Ramos (cell line): ENCODE data around the gene COL5A1.
"Not testable (repeated sequence)": the region's sequence is repeated elsewhere in the genome, so short reads cannot be mapped to it uniquely, and the experiment has no call there.

ENCODE experiments used
- in situ Hi-C: fragments of 300-500 bp; cut with MboI; formaldehyde crosslinking; loops from one replicate; pipeline ENCODE4 v1.14.3; 2022; ENCODE audit warnings: low sequenced_read_pairs; ENCODE audit not compliant: unreplicated experiment

The COL5A1 gene

GRCh38 chr9:134637696-134638501 is 3.7 kb upstream of the COL5A1 start:
- in situ Hi-C loops, result no loop called here

- in situ Hi-C loops, result no loop called here
Measured at GRCh38 chr9:134638502-134639090, 3.0 kb upstream of the COL5A1 start.

- in situ Hi-C loops, result no loop called here
Measured at GRCh38 chr9:134639994-134640393, 1.6 kb upstream of the COL5A1 start.

GRCh38 chr9:134640506-134641172 is 964 bp upstream of the COL5A1 start:
- in situ Hi-C loops, result no loop called here

GRCh38 chr9:134641990-134642384 is 384 bp downstream of the COL5A1 start:
- in situ Hi-C loops, result no loop called here

GRCh38 chr9:134642385-134643181 is 980 bp downstream of the COL5A1 start:
- in situ Hi-C loops, result no loop called here

GRCh38 chr9:134643222-134643671 is 1.6 kb downstream of the COL5A1 start:
- in situ Hi-C loops, result no loop called here

GRCh38 chr9:134644401-134644724 is 2.8 kb downstream of the COL5A1 start:
- in situ Hi-C loops, result not testable (repeated sequence)

GRCh38 chr9:134644725-134645606 is 3.4 kb downstream of the COL5A1 start:
- in situ Hi-C loops, result no loop called here

- in situ Hi-C loops, result no loop called here
Measured at GRCh38 chr9:134645607-134646365, 4.2 kb downstream of the COL5A1 start.

- in situ Hi-C loops, result no loop called here
Measured at GRCh38 chr9:134647359-134648080, 5.9 kb downstream of the COL5A1 start.

- in situ Hi-C loops, result no loop called here
Measured at GRCh38 chr9:134648701-134649530, 7.3 kb downstream of the COL5A1 start.

GRCh38 chr9:134650431-134651190 is 9.0 kb downstream of the COL5A1 start:
- in situ Hi-C loops, result no loop called here

- in situ Hi-C loops, result no loop called here
Measured at GRCh38 chr9:134651226-134651905, 9.8 kb downstream of the COL5A1 start.

GRCh38 chr9:134652291-134653225 is 11.0 kb downstream of the COL5A1 start:
- in situ Hi-C loops, result no loop called here
